Vagina (tissue), 2 donors: Measurements from ENCODE around the gene CFDP1. TPM values are rescaled to one million over a fixed set of nuclear protein-coding genes. Genes with fewer than 3 reads are reported as not detected.

ENCODE experiments used
- DNase-seq, 2 donors: peaks; one replicate each; pipeline ENCODE4 v3.0.0-alpha.2; 2017; ENCODE audit errors: extremely low spot score in 2 of 2
- H3K27ac ChIP-seq: fragments of 200-600 bp; sonication (generic); one replicate; pipeline ENCODE4 v1.5.1; 2019
- H3K27me3 ChIP-seq: fragments of 200-600 bp; sonication (generic); one replicate; pipeline ENCODE4 v1.5.1; 2019
- H3K36me3 ChIP-seq, 2 donors: fragments of 200-600 bp; sonication (generic); one replicate each; pipeline ENCODE4 v1.5.1; 2017 to 2019
- H3K4me1 ChIP-seq: fragments of 200-600 bp; sonication (generic); one replicate; pipeline ENCODE4 v1.5.1; 2019
- H3K4me3 ChIP-seq, 2 donors: fragments of 200-600 bp; sonication (generic); 1 replicate in 1 of 2; 2 replicates in 1 of 2; pipeline ENCODE4 v1.5.1; 2016 to 2019
- H3K9me3 ChIP-seq: fragments of 200-600 bp; sonication (generic); one replicate; pipeline ENCODE4 v1.5.1; 2019
- POLR2A ChIP-seq, 2 donors: fragments of 450-650 bp; IDR thresholded peaks; one replicate each; pipeline ENCODE4 v1.6.1; 2017; ENCODE audit warnings: antibody characterized with exemption in 2 of 2, mild to moderate bottlenecking in 2 of 2, moderate library complexity in 2 of 2
- POLR2AphosphoS5 ChIP-seq, 2 donors: sonication (generic); formaldehyde crosslinking; IDR thresholded peaks; one replicate each; pipeline ENCODE4 v1.9.0; 2017; ENCODE audit warnings: antibody characterized with exemption in 2 of 2, mild to moderate bottlenecking in 2 of 2, low read depth in 1 of 2; ENCODE audit not compliant: insufficient read depth in 1 of 2
- intact Hi-C: fragments of 100-400 bp; cut with DNase I; formaldehyde crosslinking; loops from one replicate; pipeline ENCODE4 v1.15.1; 2023
- total RNA-seq: library from RNA; depleted of rRNA; stranded (reverse); fragments of >200 nt; gene quantifications from one replicate; pipeline ENCODE4 v1.2.3, GENCODE V29; 2016
- TF ChIP-seq, protein P1 (sequence below), 3 experiments: fragments of 450-650 bp in 2 of 3; fragments of 200-600 bp in 1 of 3; sonication (generic) in 1 of 3; IDR thresholded peaks; one replicate each; pipeline ENCODE4 v1.5.1; 2017 to 2019; ENCODE audit warnings: antibody characterized with exemption in 3 of 3, mild to moderate bottlenecking in 2 of 3, moderate library complexity in 2 of 3

The CFDP1 gene
- total RNA-seq, 1 donor from 2014 or later, result 45.7 TPM

- Histone ChIP-seq H3K27me3 (no peaks in the 10 kb centered on the region), H3K4me1 (peaks cover 53% of the 10 kb centered on the region), H3K4me3 (no peak overlapping the region), H3K9me3 (no peaks in the 10 kb centered on the region), H3K36me3 (no peaks in the 10 kb centered on the region), H3K27ac (no peak overlapping the region)
- TF ChIP-seq, protein P1, sequence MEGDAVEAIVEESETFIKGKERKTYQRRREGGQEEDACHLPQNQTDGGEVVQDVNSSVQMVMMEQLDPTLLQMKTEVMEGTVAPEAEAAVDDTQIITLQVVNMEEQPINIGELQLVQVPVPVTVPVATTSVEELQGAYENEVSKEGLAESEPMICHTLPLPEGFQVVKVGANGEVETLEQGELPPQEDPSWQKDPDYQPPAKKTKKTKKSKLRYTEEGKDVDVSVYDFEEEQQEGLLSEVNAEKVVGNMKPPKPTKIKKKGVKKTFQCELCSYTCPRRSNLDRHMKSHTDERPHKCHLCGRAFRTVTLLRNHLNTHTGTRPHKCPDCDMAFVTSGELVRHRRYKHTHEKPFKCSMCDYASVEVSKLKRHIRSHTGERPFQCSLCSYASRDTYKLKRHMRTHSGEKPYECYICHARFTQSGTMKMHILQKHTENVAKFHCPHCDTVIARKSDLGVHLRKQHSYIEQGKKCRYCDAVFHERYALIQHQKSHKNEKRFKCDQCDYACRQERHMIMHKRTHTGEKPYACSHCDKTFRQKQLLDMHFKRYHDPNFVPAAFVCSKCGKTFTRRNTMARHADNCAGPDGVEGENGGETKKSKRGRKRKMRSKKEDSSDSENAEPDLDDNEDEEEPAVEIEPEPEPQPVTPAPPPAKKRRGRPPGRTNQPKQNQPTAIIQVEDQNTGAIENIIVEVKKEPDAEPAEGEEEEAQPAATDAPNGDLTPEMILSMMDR (IDR thresholded peaks at IDR 0.05), result no peak
- no peak for TF ChIP-seq POLR2A (IDR thresholded peaks at IDR 0.05)
- no peak for TF ChIP-seq POLR2AphosphoS5 (IDR thresholded peaks at IDR 0.05; ENCODE audit: insufficient read depth in 1 of 2, low read depth in 1 of 2)
- intact Hi-C loops, result loop anchor here (10.0 kb wide), 1 partner anchor 77 kb away; no protein-coding TSS in a partner anchor
- DNase-seq, result no peak
Measured at GRCh38 chr16:75308011-75308410, 125.3 kb downstream of the CFDP1 start.

DNA sequence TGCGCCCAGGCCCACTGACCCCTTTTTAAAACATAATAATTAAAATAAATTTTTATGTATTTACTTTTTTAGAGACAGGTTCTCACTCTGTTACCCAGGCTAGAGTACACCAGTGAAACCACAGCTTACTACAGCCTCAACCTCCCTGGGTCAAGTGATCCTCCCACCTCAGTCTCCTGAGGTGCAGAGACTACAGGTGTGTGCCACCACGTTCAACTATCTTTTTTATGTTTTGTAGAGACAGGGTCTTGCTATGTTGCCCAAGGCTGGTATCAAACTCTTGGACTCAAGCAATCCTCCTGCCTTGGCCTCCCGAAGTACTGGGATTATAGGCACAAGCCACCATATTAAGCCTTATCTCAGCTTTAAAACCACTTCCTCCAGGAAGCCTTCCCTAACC lies 125.8 kb downstream of the CFDP1 start:
- peaks cover 52% of the 10 kb centered on the region for H3K4me1 ChIP-seq
- peak overlapping the region; percentile 90 for H3K27ac ChIP-seq
- no peaks in the 10 kb centered on the region for H3K27me3 ChIP-seq
- H3K9me3 ChIP-seq, result no peaks in the 10 kb centered on the region
- peaks cover 0 to 4% of the 10 kb centered on the region in 2 donors for H3K36me3 ChIP-seq
- TF ChIP-seq, protein P1 (IDR thresholded peaks at IDR 0.05), result no peak
- no peak overlapping the region for H3K4me3 ChIP-seq
- intact Hi-C loops, result loop anchor here (10.0 kb wide), 1 partner anchor 77 kb away; no protein-coding TSS in a partner anchor
- no peak for DNase-seq

- intact Hi-C loops, result loop anchor here (10.0 kb wide), 1 partner anchor 79 kb away; no protein-coding TSS in a partner anchor
- TF ChIP-seq POLR2A (IDR thresholded peaks at IDR 0.05) (no peak), POLR2AphosphoS5 (IDR thresholded peaks at IDR 0.05; ENCODE audit: insufficient read depth in 1 of 2, low read depth in 1 of 2) (no peak)
- TF ChIP-seq, protein P1 (IDR thresholded peaks at IDR 0.05), result no peak
- H3K4me1 ChIP-seq, result peaks cover 39% of the 10 kb centered on the region
Measured at GRCh38 chr16:75306099-75306762, 127.1 kb downstream of the CFDP1 start.

GRCh38 chr16:75305364-75306098 lies 127.8 kb downstream of the CFDP1 start:
- H3K4me1 ChIP-seq, result peaks cover 38% of the 10 kb centered on the region
- intact Hi-C loops, result loop anchor here (10.0 kb wide), 1 partner anchor 79 kb away; no protein-coding TSS in a partner anchor
- H3K9me3 ChIP-seq, result no peaks in the 10 kb centered on the region
- H3K27me3 ChIP-seq, result no peaks in the 10 kb centered on the region
- peak; percentile 97 for DNase-seq
- peak overlapping the region; percentile 90 for H3K27ac ChIP-seq
- H3K36me3 ChIP-seq, result peaks cover 0 to 5% of the 10 kb centered on the region in 2 donors
- TF ChIP-seq, protein P1 (IDR thresholded peaks at IDR 0.05), result no peak
- peak in 1 of 2 donors; percentile 6 for TF ChIP-seq POLR2A (IDR thresholded peaks at IDR 0.05)
- TF ChIP-seq POLR2AphosphoS5 (IDR thresholded peaks at IDR 0.05; ENCODE audit: insufficient read depth in 1 of 2, low read depth in 1 of 2), result peak; percentile 46 to 93
- no peak overlapping the region for H3K4me3 ChIP-seq

More at GRCh38 chr16:75306099-75306762, 127.1 kb downstream of the CFDP1 start:
- no peak overlapping the region for H3K4me3 ChIP-seq
- H3K27me3 ChIP-seq, result no peaks in the 10 kb centered on the region
- peak overlapping the region; percentile 90 for H3K27ac ChIP-seq
- no peak for DNase-seq
- H3K36me3 ChIP-seq, result peaks cover 0 to 5% of the 10 kb centered on the region in 2 donors
- no peaks in the 10 kb centered on the region for H3K9me3 ChIP-seq
